GM10847 (cell line): ENCODE data around the gene PSKH1.

Experiments used
- POLR2A ChIP-seq: IDR thresholded peaks from 2 replicates; pipeline ENCODE4 v1.6.1; 2011; ENCODE audit not compliant: insufficient read length; ENCODE audit errors: extremely low read depth

The PSKH1 gene

GRCh38 chr16:67860589-67861398, 32.3 kb upstream of the PSKH1 start:
- TF ChIP-seq POLR2A: no peak

- TF ChIP-seq POLR2A: no peak
Measured at GRCh38 chr16:67861877-67862276, 31.2 kb upstream of the PSKH1 start.

- TF ChIP-seq POLR2A: no peak
Measured at GRCh38 chr16:67862623-67863583, 30.2 kb upstream of the PSKH1 start.

GRCh38 chr16:67864594-67864993, 28.5 kb upstream of the PSKH1 start:
- TF ChIP-seq POLR2A: no peak

DNA sequence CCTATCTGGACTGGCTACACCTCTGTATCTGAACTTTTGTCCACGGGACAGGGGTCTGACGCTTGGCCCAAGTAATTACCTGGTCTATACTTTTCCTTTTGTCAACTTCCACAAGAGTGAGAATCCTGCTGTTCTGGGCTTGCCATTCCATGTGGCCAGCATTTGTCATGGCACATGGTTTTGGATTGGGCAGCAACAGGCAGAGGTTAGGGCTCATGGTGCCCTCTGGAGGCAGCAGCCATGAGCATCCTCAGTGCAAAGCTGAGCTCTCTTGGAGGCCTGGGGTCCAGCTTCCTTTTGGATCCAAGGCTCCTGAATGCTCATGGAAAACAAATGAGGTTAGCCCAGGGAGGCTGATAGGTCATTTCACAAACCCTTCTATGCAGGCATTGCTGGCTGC, 27.7 kb upstream of the PSKH1 start:
- TF ChIP-seq POLR2A: no peak

- TF ChIP-seq POLR2A: no peak
Measured at GRCh38 chr16:67868290-67868689, 24.8 kb upstream of the PSKH1 start.

- no peak for TF ChIP-seq POLR2A
Measured at GRCh38 chr16:67869653-67870052, 23.4 kb upstream of the PSKH1 start.

DNA sequence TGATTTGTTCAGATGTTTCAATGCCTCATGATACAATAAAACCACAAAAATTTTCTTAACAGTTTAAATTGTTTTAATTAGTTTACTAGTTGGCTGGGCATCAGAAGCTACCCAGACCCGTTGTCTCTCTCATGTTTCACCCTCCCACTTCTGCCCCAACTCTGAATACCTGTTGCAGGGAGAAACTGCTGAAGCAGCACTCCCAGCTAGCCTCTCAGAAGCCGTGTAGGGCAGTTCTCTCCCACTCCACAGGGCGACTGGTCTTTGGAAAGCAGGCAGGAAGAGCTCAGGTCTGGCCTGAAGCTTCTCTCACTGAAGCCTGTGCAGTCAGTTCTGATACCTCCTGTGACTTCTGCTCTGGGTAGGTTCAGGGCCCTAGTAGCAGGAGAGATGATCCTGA, 21.8 kb upstream of the PSKH1 start:
- TF ChIP-seq POLR2A: no peak

DNA sequence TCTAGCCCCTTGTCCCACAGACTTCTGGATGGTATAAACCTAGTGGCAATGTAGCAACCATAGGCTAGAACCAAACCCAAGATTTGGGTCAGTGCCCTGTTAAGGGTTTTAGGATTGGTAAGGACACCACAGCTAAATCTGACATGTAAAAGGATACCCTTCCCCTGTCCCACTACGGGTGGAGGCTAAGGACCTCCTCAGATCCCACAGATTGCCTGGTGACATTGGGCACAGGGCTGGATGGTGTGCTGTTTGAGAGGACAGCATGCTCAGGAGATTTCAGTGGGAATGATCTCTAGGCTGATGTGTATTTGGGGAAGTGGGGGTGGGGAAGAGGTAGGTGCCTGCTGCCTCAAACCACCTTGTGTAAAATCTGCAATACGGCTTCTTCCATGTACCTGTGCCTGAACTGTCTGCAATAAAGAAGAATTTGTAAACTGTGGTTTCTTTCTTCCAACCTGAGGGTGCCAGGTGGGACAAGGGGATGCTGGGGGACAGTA, 20.9 kb upstream of the PSKH1 start:
- no peak for TF ChIP-seq POLR2A

GRCh38 chr16:67872631-67873434, 20.2 kb upstream of the PSKH1 start, which contains the start of gene EDC4:
Gene EDC4, plus strand, starts transcription at chr16:67873052. Its CDS starts 210 bp downstream, at chr16:67873262.
- peak; percentile 86 for TF ChIP-seq POLR2A

GRCh38 chr16:67873435-67874370, 19.4 kb upstream of the PSKH1 start:
- TF ChIP-seq POLR2A: no peak

GRCh38 chr16:67874372-67874771, 18.7 kb upstream of the PSKH1 start:
- TF ChIP-seq POLR2A: no peak

DNA sequence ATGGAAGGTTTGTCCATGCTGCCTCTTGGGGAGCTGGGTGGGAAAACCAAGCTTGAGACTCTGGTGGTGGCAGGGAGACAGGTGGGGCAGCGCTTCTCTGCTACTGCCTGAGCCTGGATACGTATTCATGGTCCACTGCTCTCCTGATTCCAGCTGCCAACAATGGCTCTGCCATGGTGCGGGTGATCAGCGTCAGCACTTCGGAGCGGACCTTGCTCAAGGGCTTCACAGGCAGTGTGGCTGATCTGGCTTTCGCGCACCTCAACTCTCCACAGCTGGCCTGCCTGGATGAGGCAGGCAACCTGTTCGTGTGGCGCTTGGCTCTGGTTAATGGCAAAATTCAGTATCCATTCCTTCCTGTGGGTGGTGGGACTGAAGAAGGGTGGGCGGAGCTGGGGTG, 16.0 kb upstream of the PSKH1 start:
- TF ChIP-seq POLR2A: no peak

DNA sequence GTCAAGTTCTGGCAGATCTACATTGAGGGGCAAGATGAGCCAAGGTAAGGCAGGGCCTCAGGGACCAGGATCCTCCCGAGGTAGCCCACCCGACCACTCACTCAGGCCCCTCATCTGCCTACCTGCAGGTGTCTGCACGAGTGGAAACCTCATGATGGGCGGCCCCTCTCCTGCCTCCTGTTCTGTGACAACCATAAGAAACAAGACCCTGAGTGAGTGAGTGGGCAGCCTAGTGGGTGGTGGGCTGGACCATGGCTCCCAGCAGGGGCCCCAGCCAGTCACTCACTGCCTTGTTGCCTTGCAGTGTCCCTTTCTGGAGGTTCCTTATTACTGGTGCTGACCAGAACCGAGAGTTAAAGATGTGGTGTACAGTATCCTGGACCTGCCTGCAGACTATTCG, 14.8 kb upstream of the PSKH1 start:
- no peak for TF ChIP-seq POLR2A
